Measurements from ENCODE around the gene KCNK1.

The KCNK1 gene

DNA sequence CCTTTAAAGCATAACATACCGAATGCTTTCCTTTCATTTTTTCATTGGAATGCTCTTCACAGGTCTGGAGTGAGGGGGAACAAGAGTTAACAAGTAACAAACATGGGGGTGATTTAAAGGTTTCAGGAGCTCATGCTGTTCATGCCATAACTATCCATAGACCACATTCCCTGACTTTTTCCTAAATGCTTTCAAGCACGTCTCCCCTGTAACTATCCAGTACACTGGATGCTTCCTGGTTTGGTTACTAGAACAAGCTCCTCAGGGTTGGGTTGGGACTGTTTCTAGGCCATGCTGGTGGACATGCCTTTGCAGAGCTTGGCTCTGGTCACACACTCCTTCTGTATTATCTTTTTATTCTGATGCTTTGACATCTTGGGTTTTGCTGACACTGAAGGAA is 38.6 kb downstream of the KCNK1 start:
- no peak for DNase-seq (ENCODE audit: low spot score)
- TF ChIP-seq, protein P1, sequence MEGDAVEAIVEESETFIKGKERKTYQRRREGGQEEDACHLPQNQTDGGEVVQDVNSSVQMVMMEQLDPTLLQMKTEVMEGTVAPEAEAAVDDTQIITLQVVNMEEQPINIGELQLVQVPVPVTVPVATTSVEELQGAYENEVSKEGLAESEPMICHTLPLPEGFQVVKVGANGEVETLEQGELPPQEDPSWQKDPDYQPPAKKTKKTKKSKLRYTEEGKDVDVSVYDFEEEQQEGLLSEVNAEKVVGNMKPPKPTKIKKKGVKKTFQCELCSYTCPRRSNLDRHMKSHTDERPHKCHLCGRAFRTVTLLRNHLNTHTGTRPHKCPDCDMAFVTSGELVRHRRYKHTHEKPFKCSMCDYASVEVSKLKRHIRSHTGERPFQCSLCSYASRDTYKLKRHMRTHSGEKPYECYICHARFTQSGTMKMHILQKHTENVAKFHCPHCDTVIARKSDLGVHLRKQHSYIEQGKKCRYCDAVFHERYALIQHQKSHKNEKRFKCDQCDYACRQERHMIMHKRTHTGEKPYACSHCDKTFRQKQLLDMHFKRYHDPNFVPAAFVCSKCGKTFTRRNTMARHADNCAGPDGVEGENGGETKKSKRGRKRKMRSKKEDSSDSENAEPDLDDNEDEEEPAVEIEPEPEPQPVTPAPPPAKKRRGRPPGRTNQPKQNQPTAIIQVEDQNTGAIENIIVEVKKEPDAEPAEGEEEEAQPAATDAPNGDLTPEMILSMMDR (IDR thresholded peaks at IDR 0.05; ENCODE audit: borderline replicate concordance, control extremely low read depth, extremely low read depth, insufficient read depth, missing control alignments) = no peak
- in situ Hi-C loops (cut with MboI; ENCODE audit: low sequenced_read_pairs, unreplicated experiment) = no loop called here

DNA sequence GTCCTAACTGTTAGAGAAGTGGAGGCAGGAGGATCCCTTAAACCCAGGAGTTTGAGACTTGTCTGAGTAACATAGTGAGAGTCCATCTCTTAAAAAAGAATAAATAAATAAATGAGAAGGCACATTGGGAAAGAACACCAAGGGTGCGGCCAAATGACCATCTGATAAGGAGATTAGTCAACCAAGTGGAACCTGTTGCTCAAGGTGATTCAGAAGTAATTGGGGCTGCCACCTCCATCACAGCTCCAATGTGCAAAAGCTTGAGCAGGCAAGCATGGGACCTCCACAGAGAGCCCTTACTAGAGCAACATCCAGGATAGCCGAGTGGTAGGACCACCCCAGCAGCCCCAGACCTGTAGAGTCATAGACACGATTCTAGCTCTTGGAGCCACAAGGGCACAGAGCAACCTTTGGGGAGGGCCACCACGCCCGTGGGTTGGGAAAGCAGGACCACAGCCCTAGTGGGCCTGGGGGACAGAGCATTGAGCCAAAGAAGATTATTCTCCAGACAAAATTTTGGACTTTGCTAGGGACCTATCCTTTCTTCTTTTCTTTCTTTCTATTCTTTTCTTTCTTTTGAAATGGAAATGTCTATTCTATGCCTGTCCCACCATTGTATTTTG is 40.9 kb downstream of the KCNK1 start:
- DNase-seq (ENCODE audit: low spot score) = no peak
- in situ Hi-C loops (cut with MboI; ENCODE audit: low sequenced_read_pairs, unreplicated experiment) = no loop called here
- TF ChIP-seq, protein P1 (IDR thresholded peaks at IDR 0.05; ENCODE audit: borderline replicate concordance, control extremely low read depth, extremely low read depth, insufficient read depth, missing control alignments) = no peak

DNA sequence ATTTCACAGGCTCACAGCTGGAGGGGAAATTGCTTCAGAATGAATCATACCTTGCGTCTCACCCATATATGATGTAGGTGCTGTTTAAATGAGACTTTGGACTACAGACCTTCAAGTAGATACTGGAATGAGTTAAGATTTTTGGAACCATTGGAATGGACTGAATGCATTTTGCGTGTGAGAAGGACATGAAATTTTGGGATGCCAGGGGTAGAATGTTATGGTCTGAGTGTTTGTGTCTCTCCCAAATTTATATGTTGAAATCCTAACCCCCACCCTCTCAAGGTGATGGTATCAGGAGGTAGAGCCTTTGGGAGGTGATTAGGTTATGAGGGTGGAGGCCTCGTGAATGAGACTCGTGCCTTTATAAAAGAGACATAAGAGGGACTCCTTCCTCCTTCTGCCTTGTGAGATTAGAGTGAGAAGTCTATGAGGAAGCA is 41.4 kb downstream of the KCNK1 start:
- TF ChIP-seq, protein P1 (IDR thresholded peaks at IDR 0.05; ENCODE audit: borderline replicate concordance, control extremely low read depth, extremely low read depth, insufficient read depth, missing control alignments) = no peak
- in situ Hi-C loops (cut with MboI; ENCODE audit: low sequenced_read_pairs, unreplicated experiment) = no loop called here
- DNase-seq (ENCODE audit: low spot score) = no peak

DNA sequence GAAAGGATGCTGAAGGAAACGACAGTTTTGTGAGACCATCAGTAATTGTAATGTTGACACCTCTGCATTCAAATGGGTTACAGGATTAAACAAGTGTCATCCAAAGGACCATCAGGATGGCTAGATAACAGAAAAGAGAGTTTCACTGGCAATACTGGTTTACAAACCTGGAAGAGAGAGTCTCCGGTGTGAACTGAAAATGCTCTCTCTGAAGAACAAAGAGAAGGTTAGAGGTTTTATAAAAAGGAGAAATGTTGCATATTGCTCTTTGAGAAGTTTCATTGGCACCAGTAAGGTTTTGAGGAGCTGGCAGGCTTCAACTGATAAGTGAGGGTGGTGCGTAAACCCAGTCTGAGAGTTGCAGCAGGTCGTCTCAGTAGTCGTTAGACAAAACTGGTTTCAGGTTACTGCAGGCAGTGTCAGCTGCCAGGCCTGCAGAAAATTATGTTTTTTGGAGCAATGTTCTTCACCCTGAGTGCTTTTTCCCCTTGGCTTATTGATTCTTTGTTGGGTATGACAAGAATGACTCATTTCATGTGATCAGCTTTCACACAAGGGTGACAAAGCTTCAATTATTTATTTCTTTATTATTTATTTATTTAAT is 42.2 kb downstream of the KCNK1 start:
- TF ChIP-seq, protein P1 (IDR thresholded peaks at IDR 0.05; ENCODE audit: borderline replicate concordance, control extremely low read depth, extremely low read depth, insufficient read depth, missing control alignments) = no peak
- no peak for DNase-seq (ENCODE audit: low spot score)
- in situ Hi-C loops (cut with MboI; ENCODE audit: low sequenced_read_pairs, unreplicated experiment) = no loop called here

DNA sequence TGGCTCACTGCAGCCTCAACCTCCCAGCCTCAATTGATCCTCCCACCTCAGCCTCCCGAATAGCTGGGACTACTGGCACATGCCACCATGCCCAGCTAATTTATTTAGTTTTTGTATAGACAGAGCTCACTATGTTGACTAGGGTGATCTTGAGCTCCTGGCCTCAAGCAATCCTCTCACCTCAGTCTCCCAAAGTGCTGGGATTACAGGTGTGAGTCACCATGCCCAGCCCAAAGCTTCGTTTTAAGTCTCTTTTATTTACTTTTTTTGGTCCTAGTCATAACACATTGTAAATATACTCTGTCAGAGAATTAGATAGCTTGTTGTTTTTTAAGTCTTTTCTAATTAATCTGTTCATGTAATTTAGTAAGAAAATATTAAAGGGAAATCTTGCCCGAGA is 42.8 kb downstream of the KCNK1 start:
- TF ChIP-seq, protein P1 (IDR thresholded peaks at IDR 0.05; ENCODE audit: borderline replicate concordance, control extremely low read depth, extremely low read depth, insufficient read depth, missing control alignments) = no peak
- in situ Hi-C loops (cut with MboI; ENCODE audit: low sequenced_read_pairs, unreplicated experiment) = no loop called here

DNA sequence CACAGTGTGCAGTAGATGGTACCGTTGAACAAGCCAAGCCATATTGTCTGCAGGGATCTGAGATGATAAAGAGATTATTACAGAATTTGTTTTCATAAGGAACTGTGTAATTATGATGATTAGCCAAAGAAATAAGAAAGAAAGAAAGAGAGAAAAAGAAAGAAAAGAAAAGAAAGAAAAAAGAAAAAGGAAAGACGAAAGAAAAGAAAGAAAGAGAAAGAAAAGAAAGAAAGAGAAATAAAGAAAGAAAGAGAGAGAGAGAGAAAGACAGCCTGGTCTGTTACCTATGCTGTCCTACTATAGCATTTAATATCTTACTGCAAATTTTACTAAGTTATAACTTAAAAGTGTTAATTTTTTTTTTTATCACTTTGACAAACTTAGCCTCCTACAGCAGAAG is 43.6 kb downstream of the KCNK1 start:
- in situ Hi-C loops (cut with MboI; ENCODE audit: low sequenced_read_pairs, unreplicated experiment) = no loop called here
- TF ChIP-seq, protein P1 (IDR thresholded peaks at IDR 0.05; ENCODE audit: borderline replicate concordance, control extremely low read depth, extremely low read depth, insufficient read depth, missing control alignments) = no peak
- DNase-seq (ENCODE audit: low spot score) = no peak

More for the DNA sequence above, 42.8 kb downstream of the KCNK1 start:
- no peak for DNase-seq (ENCODE audit: low spot score)

All from GM13976 (cell line).